Cardiac muscle cell (in vitro differentiated cells and primary cell): ENCODE results near the gene FGF4. TPM values are rescaled to one million over a fixed set of nuclear protein-coding genes. Genes with fewer than 3 reads are reported as not detected.
"Not testable (repeated sequence)": the region's sequence is repeated elsewhere in the genome, so short reads cannot be mapped to it uniquely, and the experiment has no call there.

Experiments
- DNase-seq, 2 donors: peaks; one replicate each; pipeline versions ENCODE4 v3.0.0 to v3.0.0-alpha.2; 2010 to 2017; ENCODE audit warnings: low read depth in 1 of 2, low spot score in 1 of 2
- H3K27ac ChIP-seq: fragments of 200-600 bp; sonication (generic); 2 replicates; pipeline ENCODE4 v1.5.1; 2016
- H3K27me3 ChIP-seq: fragments of 200-600 bp; sonication (generic); 2 replicates; pipeline ENCODE4 v1.6.0; 2016; ENCODE audit warnings: control low read depth
- H3K36me3 ChIP-seq: fragments of 200-600 bp; sonication (generic); 2 replicates; pipeline ENCODE4 v1.5.1; 2016; ENCODE audit warnings: control low read depth
- H3K4me1 ChIP-seq: fragments of 200-600 bp; sonication (generic); 2 replicates; pipeline ENCODE4 v1.8.1; 2017; ENCODE audit warnings: low read depth, mild to moderate bottlenecking, mixed run types
- H3K4me3 ChIP-seq: fragments of 200-600 bp; sonication (generic); 2 replicates; pipeline ENCODE4 v1.5.1; 2016; ENCODE audit warnings: mild to moderate bottlenecking
- H3K9me3 ChIP-seq: fragments of 200-600 bp; sonication (generic); 2 replicates; pipeline ENCODE4 v1.5.1; 2017; ENCODE audit warnings: low read depth, mild to moderate bottlenecking, control low read depth
- polyA plus RNA-seq: library from polyadenylated mRNA; unstranded; fragments of >200 nt; fragmentation: Nextera tagmentation; extraction: Ambion mirVana; gene quantifications from 2 replicates; pipeline ENCODE4 v1.2.1, GENCODE V29; 2016
- total RNA-seq: library from RNA; depleted of rRNA; stranded (reverse); fragments of >200 nt; gene quantifications from 2 replicates; pipeline ENCODE4 v1.2.3, GENCODE V29; 2016
- TF ChIP-seq, protein P1 (sequence below): IDR thresholded peaks from 2 replicates; pipeline ENCODE4 v1.5.1; 2012; ENCODE audit warnings: low read depth, mild to moderate bottlenecking, low read length

FGF4 gene
- total and polyA plus RNA-seq, 2 experiments from 2014 or later, result not detected

DNA sequence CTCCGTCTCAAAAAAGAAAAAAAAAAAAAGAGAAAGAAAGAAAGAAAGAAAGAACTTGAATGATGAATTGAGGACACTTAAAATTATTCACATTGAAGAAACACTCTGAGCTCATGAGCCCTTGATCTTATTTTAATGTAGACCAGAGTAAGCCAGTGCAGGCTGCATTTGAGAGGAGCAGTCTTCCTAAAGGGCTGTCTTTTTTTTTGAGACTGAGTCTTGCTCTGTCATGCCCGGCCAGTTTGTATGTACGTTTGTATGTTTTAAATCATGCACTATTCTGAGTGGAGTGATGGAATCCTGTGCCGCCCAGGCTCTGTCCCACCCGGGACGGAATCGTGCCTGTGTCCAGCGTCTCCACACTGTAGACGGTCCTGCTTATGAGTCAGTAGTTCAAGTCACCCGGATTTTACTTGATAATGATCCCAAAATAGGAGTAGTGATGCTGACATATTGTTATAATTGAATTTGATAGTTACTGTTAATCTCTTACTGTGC, 9.6 kb downstream of the FGF4 start:
- Histone ChIP-seq H3K9me3 (no peaks in the 10 kb centered on the region), H3K4me1 (no peaks in the 10 kb centered on the region), H3K4me3 (no peak overlapping the region), H3K27me3 (peaks cover under 1% of the 10 kb centered on the region), H3K27ac (no peak overlapping the region), H3K36me3 (no peaks in the 10 kb centered on the region)
- TF ChIP-seq, protein P1, sequence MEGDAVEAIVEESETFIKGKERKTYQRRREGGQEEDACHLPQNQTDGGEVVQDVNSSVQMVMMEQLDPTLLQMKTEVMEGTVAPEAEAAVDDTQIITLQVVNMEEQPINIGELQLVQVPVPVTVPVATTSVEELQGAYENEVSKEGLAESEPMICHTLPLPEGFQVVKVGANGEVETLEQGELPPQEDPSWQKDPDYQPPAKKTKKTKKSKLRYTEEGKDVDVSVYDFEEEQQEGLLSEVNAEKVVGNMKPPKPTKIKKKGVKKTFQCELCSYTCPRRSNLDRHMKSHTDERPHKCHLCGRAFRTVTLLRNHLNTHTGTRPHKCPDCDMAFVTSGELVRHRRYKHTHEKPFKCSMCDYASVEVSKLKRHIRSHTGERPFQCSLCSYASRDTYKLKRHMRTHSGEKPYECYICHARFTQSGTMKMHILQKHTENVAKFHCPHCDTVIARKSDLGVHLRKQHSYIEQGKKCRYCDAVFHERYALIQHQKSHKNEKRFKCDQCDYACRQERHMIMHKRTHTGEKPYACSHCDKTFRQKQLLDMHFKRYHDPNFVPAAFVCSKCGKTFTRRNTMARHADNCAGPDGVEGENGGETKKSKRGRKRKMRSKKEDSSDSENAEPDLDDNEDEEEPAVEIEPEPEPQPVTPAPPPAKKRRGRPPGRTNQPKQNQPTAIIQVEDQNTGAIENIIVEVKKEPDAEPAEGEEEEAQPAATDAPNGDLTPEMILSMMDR, result no peak
- DNase-seq, result no peak

DNA sequence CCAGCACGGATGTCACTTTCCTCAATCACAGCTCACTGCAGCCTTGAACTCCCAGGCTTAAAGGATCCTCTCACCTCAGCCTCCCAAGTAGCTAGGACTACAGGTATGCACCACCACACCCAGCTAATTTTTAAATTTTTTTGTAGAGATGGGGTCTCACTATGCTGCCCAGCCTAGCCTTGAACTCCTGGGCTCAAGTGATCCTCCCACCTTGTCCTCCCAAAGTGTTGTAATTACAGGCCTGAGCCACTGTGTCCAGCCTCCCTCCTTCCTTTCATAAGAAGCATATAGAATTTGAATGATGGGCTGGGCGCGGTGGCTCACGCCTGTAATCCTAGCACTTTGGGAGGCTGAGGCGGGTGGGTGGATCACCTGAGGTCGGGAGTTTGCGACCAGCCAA, 10.2 kb downstream of the FGF4 start:
- H3K4me1 ChIP-seq, H3K9me3 ChIP-seq, H3K27me3 ChIP-seq, DNase-seq, H3K36me3 ChIP-seq, H3K4me3 ChIP-seq, H3K27ac ChIP-seq: not testable (repeated sequence)

DNA sequence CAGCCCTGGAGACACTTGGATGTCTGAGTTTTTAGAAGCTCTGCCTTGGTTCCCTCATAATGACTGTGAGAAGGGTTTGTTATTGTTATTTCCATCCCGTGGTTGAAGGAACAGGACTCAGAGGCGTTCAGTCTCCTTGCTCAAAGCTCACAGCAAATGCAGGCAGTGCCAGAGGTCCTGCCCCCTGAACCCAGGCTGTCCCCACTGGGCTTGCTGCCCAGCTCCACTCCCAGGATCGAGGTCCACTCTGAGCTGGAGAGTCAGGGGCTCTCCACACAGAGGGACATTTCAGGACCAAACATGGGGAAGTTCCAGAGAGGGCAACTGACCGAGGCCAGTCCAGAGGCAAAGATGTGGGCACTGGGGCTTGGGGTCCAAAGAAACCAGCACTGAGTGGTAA, 14.8 kb downstream of the FGF4 start:
- no peaks in the 10 kb centered on the region for H3K9me3 ChIP-seq
- H3K36me3 ChIP-seq, result no peaks in the 10 kb centered on the region
- H3K27ac ChIP-seq, result no peak overlapping the region
- H3K4me1 ChIP-seq, result no peaks in the 10 kb centered on the region
- DNase-seq, result no peak
- no peaks in the 10 kb centered on the region for H3K27me3 ChIP-seq
- TF ChIP-seq, protein P1, result no peak
- no peak overlapping the region for H3K4me3 ChIP-seq

DNA sequence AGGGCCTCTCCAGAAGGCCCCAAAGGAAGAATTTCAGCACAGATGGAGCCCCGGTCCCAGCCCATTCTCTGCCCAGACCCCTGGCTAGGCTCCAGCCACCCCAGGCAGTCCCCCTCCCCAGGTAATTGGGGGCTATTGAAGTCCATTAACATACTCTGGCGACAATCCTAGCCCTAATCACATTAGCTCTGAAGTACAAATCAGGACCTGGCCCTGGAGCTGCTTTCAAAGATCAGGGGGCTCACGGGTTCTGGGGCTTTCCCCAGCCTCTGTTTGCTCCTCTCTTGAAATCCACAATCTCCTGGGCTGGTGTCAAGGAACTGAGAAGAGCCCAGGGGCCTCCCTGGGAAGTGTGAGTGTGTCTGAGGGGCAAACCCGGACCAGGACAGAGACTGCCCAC, 22.3 kb downstream of the FGF4 start:
- H3K4me3 ChIP-seq, result no peak overlapping the region
- no peaks in the 10 kb centered on the region for H3K9me3 ChIP-seq
- H3K27me3 ChIP-seq, result no peaks in the 10 kb centered on the region
- H3K27ac ChIP-seq, result no peak overlapping the region
- H3K36me3 ChIP-seq, result no peaks in the 10 kb centered on the region
- DNase-seq, result no peak
- TF ChIP-seq, protein P1, result no peak
- H3K4me1 ChIP-seq, result no peaks in the 10 kb centered on the region

DNA sequence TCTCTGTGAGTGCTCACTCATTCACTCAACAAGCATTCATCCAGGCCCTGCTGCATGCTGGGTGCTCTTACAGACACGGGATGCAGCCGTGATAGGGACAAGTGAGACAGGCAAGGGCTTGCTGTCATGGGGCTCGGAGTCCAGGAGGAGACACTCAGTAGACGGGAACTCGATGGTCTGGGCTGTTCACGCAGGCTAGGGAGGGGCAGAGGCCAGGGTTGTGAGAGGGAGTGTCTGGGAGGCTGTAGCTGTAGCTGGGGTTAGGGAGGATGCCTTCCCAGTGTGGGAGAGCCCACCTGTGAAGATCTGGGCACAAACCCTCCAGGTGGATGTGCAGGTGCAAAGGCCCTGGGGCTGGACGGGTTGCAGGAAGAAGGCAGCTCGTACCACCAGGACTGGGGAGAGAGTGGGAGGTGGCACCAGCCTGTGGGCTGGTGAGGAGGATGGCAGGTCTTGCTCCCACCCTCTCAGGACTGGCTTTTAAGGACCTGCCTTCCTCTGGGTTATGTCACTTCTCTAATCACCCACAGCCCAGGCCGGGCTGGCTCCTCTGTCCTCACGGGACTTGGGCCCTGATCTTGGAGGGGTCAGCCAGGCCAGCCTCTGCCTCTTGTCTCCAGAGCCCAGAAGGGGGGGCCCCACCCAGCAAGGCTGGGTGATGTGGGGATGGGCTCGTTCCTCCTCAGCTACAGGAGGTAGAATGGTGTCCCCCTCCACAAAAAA, 24.1 kb downstream of the FGF4 start:
- TF ChIP-seq, protein P1, result no peak
- Histone ChIP-seq H3K27me3 (no peaks in the 10 kb centered on the region), H3K36me3 (no peaks in the 10 kb centered on the region), H3K27ac (no peak overlapping the region), H3K4me1 (no peaks in the 10 kb centered on the region), H3K4me3 (no peak overlapping the region), H3K9me3 (no peaks in the 10 kb centered on the region)
- no peak for DNase-seq

DNA sequence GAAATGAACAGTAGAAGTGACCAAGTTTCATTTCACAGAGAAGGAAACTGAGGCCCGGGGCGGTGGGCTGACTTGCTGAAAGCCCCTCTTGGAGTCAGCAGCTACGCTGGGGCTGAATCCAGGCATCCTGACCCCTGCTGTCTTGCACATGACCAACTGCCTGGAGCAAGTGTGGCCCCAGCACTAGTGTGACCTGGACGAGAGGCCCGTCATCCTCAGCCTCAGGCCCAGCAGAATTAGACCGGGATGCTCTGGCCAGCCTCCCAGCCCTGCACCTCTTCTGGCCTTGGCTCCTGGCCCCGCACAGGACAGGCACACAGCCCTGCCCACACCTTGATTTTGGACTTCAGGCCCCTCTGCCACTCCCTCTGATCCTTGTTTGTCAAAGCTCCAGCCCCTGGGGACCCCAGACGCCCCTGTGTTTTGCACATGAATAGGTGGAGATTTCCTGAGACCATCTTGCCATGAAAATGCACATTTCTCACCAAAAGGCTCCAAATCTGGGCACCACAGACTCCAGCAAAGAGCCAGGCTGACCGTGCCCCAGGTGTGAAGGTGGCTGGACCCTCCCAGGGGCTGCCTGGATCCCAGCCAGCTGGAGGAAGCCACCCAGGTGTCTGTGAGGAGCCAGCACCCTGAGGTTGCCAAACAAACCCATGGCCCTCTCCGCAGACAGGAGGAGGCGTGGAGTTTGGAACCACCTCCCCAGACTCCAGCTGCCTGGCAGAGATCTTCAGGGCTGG, 24.9 kb downstream of the FGF4 start:
- no peaks in the 10 kb centered on the region for H3K4me1 ChIP-seq
- no peaks in the 10 kb centered on the region for H3K27me3 ChIP-seq
- no peaks in the 10 kb centered on the region for H3K9me3 ChIP-seq
- H3K4me3 ChIP-seq, result no peak overlapping the region
- no peak for DNase-seq
- H3K36me3 ChIP-seq, result no peaks in the 10 kb centered on the region
- H3K27ac ChIP-seq, result no peak overlapping the region
- TF ChIP-seq, protein P1, result no peak
